ENCODE results near the gene GALT. TPM values are rescaled to one million over a fixed set of nuclear protein-coding genes. Genes with fewer than 3 reads are reported as not detected.
A peak's percentile ranks its signal among the peaks of the same experiment; 100 is the strongest.

Gene GALT
- total RNA-seq, 3 donors from 2014 or later, result 26.1 to 37.0 (median 36.7) TPM

- peak; percentile 77 to 83 for DNase-seq (ENCODE audit: low spot score in 2 of 2)
These were observed 42.8 kb upstream of the GALT start for GRCh38 chr9:34603610-34604231.

GRCh38 chr9:34606190-34606589, 40.3 kb upstream of the GALT start:
- no peak overlapping the region for H3K4me3 ChIP-seq
- H3K4me1 ChIP-seq, result peaks cover 0 to under 1% of the 10 kb centered on the region in 2 donors
- H3K27ac ChIP-seq, result no peak overlapping the region
- H3K27me3 ChIP-seq, result no peaks in the 10 kb centered on the region
- H3K36me3 ChIP-seq, result no peaks in the 10 kb centered on the region
- intact Hi-C loops (cut with DNase I; ENCODE audit: low total_unique reads), result loop anchor here (10.0 kb wide), 1 partner anchor 61 kb away; no protein-coding TSS in a partner anchor
- H3K9me3 ChIP-seq, result no peaks in the 10 kb centered on the region
- DNase-seq (ENCODE audit: low spot score in 2 of 2), result no peak
- TF ChIP-seq POLR2AphosphoS5 (IDR thresholded peaks at IDR 0.05) (no peak), CTCF (IDR thresholded peaks at IDR 0.05) (no peak), POLR2A (IDR thresholded peaks at IDR 0.05) (no peak)

More at GRCh38 chr9:34603610-34604231, 42.8 kb upstream of the GALT start:
- Histone ChIP-seq H3K4me3 (no peak overlapping the region), H3K9me3 (no peaks in the 10 kb centered on the region), H3K36me3 (no peaks in the 10 kb centered on the region), H3K27me3 (no peaks in the 10 kb centered on the region), H3K4me1 (no peaks in the 10 kb centered on the region), H3K27ac (no peak overlapping the region)
- TF ChIP-seq POLR2A (IDR thresholded peaks at IDR 0.05) (no peak), POLR2AphosphoS5 (IDR thresholded peaks at IDR 0.05) (no peak), CTCF (IDR thresholded peaks at IDR 0.05) (peak; percentile 85 to 92 (median 91))
- intact Hi-C loops (cut with DNase I; ENCODE audit: low total_unique reads), result loop anchor here (10.0 kb wide), 1 partner anchor 59 kb away; no protein-coding TSS in a partner anchor

GRCh38 chr9:34606905-34607304, 39.6 kb upstream of the GALT start:
- no peak overlapping the region for H3K27ac ChIP-seq
- TF ChIP-seq CTCF (IDR thresholded peaks at IDR 0.05), result no peak
- TF ChIP-seq POLR2AphosphoS5 (IDR thresholded peaks at IDR 0.05), result no peak
- TF ChIP-seq POLR2A (IDR thresholded peaks at IDR 0.05), result no peak
- H3K27me3 ChIP-seq, result no peaks in the 10 kb centered on the region
- H3K9me3 ChIP-seq, result no peaks in the 10 kb centered on the region
- intact Hi-C loops (cut with DNase I; ENCODE audit: low total_unique reads), result loop anchor here (10.0 kb wide), 1 partner anchor 62 kb away; no protein-coding TSS in a partner anchor
- peaks cover 0 to 5% of the 10 kb centered on the region in 2 donors for H3K4me1 ChIP-seq
- DNase-seq (ENCODE audit: low spot score in 2 of 2), result no peak
- H3K36me3 ChIP-seq, result no peaks in the 10 kb centered on the region
- H3K4me3 ChIP-seq, result no peak overlapping the region

- Histone ChIP-seq H3K27me3 (no peaks in the 10 kb centered on the region), H3K36me3 (no peaks in the 10 kb centered on the region), H3K9me3 (no peaks in the 10 kb centered on the region), H3K27ac (no peak overlapping the region), H3K4me1 (peaks cover 0 to 5% of the 10 kb centered on the region in 2 donors), H3K4me3 (no peak overlapping the region)
- TF ChIP-seq POLR2AphosphoS5 (IDR thresholded peaks at IDR 0.05) (no peak), CTCF (IDR thresholded peaks at IDR 0.05) (no peak), POLR2A (IDR thresholded peaks at IDR 0.05) (no peak)
- DNase-seq (ENCODE audit: low spot score in 2 of 2), result no peak
- intact Hi-C loops (cut with DNase I; ENCODE audit: low total_unique reads), result loop anchor here (10.0 kb wide), 1 partner anchor 63 kb away; no protein-coding TSS in a partner anchor
These were observed 39.1 kb upstream of the GALT start for GRCh38 chr9:34607331-34607730.

- TF ChIP-seq POLR2AphosphoS5 (IDR thresholded peaks at IDR 0.05) (no peak), CTCF (IDR thresholded peaks at IDR 0.05) (no peak)
- Histone ChIP-seq H3K27ac (peak overlapping the region in 1 of 2 donors; percentile 92), H3K27me3 (no peaks in the 10 kb centered on the region), H3K4me3 (peak overlapping the region in 1 of 3 donors; percentile 92), H3K9me3 (no peaks in the 10 kb centered on the region), H3K4me1 (peaks cover 0 to 5% of the 10 kb centered on the region in 2 donors), H3K36me3 (no peaks in the 10 kb centered on the region)
- DNase-seq (ENCODE audit: low spot score in 2 of 2), result no peak
- intact Hi-C loops (cut with DNase I; ENCODE audit: low total_unique reads), result no loop called here
These were observed 35.9 kb upstream of the GALT start for GRCh38 chr9:34610434-34611206.

Data from breast epithelium (tissue), 4 donors.